ENCODE measurements around the gene CLDN9. TPM values are rescaled to one million over a fixed set of nuclear protein-coding genes. Genes with fewer than 3 reads are reported as not detected.

The CLDN9 gene
- total and polyA plus RNA-seq, 9 of the 15 experiments (the other 6 are each of a cell fraction or from before 2014, with no cell fraction given), result 0.12 to 0.44 (median 0.22) TPM; not detected in 4

- TF ChIP-seq CSDE1 (IDR thresholded peaks at IDR 0.05) (no peak), CXXC5 (CRISPR knock-in tag; IDR thresholded peaks at IDR 0.05) (peak; percentile 86), ZNF384 (IDR thresholded peaks at IDR 0.05; ENCODE audit: low read depth, low read length) (no peak), FOXK1 (CRISPR knock-in tag; IDR thresholded peaks at IDR 0.05; ENCODE audit: borderline replicate concordance) (no peak), PRMT5 (CRISPR knock-in tag; IDR thresholded peaks at IDR 0.05) (no peak), POLR2A (conservative IDR thresholded peaks at IDR 0.05) (peak; percentile 59), CBX8 (IDR thresholded peaks at IDR 0.05; ENCODE audit: borderline replicate concordance, extremely low read depth, low read depth, low read length, poor library complexity, severe bottlenecking) (no peak), BDP1 (IDR thresholded peaks at IDR 0.05; ENCODE audit: insufficient read depth, insufficient read length) (no peak), TEAD2 (tag; IDR thresholded peaks at IDR 0.05) (no peak), RBM39 (optimal IDR thresholded peaks at IDR 0.05; ENCODE audit: low read depth, low read length) (no peak)
- TF ChIP-seq, protein P1, sequence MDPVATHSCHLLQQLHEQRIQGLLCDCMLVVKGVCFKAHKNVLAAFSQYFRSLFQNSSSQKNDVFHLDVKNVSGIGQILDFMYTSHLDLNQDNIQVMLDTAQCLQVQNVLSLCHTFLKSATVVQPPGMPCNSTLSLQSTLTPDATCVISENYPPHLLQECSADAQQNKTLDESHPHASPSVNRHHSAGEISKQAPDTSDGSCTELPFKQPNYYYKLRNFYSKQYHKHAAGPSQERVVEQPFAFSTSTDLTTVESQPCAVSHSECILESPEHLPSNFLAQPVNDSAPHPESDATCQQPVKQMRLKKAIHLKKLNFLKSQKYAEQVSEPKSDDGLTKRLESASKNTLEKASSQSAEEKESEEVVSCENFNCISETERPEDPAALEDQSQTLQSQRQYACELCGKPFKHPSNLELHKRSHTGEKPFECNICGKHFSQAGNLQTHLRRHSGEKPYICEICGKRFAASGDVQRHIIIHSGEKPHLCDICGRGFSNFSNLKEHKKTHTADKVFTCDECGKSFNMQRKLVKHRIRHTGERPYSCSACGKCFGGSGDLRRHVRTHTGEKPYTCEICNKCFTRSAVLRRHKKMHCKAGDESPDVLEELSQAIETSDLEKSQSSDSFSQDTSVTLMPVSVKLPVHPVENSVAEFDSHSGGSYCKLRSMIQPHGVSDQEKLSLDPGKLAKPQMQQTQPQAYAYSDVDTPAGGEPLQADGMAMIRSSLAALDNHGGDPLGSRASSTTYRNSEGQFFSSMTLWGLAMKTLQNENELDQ (CRISPR knock-in tag; IDR thresholded peaks at IDR 0.05; ENCODE audit: borderline replicate concordance), result no peak
- TF ChIP-seq, protein P2, sequence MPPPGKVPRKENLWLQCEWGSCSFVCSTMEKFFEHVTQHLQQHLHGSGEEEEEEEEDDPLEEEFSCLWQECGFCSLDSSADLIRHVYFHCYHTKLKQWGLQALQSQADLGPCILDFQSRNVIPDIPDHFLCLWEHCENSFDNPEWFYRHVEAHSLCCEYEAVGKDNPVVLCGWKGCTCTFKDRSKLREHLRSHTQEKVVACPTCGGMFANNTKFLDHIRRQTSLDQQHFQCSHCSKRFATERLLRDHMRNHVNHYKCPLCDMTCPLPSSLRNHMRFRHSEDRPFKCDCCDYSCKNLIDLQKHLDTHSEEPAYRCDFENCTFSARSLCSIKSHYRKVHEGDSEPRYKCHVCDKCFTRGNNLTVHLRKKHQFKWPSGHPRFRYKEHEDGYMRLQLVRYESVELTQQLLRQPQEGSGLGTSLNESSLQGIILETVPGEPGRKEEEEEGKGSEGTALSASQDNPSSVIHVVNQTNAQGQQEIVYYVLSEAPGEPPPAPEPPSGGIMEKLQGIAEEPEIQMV (tag; conservative IDR thresholded peaks at IDR 0.05; ENCODE audit: low read depth), result no peak
These were observed 42.9 kb upstream of the CLDN9 start (continued) for GRCh38 chr16:2969545-2970521.
